ENCODE measurements around the gene RIPOR2.
"Not testable (repeated sequence)": the region's sequence is repeated elsewhere in the genome, so short reads cannot be mapped to it uniquely, and the experiment has no call there.

RIPOR2 gene

DNA sequence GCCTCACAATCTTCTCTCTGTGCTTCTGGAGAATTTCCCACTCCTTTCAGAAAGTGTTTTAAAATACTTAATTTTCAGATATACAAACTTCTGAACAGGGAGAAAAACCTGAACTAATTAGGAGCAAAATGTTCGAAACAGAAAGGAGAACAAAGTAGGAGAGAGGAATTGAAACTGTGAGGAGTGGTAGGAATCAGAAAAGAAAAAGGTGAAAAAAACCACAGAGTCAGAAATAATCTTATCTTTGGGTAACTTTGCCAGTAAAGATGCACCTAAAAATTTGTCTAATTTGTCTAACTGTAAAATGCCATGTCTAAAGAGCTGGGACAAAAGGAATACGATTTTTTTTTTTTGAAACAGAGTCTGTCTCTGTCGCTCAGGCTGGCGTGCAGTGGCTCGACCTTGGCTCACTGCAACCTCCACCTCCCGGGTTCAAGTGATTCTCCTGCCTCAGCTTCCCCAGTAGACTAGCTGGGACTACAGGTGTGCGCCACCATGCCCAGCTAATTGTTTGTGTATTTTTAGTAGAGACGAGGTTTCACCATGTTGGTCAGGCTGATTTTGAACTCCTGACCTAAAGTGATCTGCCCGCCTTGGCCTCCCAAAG lies 4.7 kb upstream of the RIPOR2 start:
- Mint-ChIP-seq H3K4me3 (no peak overlapping the region), H3K36me3 (peaks cover 8% of the 10 kb centered on the region), H3K4me1 (peaks cover 50% of the 10 kb centered on the region), H3K9me3 (peaks cover 13% of the 10 kb centered on the region), H3K27ac (peak overlapping the region; percentile 38)
- ATAC-seq (no peak), DNase-seq (ENCODE audit: low spot score in 2 of 2) (no peak)

DNA sequence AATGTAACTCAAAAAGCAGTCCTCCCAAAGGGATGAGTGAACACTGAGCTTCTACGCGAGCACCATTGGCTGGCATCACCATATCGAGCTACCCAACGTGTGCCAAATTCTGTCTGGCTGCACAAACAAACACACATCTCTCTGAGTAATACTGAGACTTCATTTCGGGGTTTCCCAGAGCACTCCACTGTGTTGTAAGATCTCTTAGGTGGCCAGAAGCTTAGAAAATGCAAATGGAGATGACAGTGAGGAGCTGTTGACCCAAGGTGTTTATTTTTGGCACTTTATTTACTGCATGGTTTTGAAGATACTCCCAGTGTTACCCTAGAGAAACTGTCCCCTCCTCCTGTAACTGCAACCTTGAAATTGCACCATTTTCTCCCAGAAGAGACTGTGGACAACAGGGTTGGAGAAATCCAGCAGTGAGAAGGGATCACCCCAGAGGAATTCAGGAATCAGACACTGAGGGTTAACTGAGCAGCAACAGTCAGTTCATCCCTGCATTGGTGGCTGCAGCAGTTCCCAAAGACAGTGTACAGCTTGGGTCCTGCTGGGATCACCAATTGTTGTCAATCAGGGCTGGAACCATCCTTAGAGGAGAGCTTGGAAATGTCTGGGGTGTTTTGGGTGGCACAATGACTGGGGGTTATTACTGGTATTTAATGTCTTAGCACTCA lies 1.0 kb upstream of the RIPOR2 start:
- peaks cover 80% of the 10 kb centered on the region for H3K4me1 Mint-ChIP-seq
- H3K9me3 Mint-ChIP-seq, result no peaks in the 10 kb centered on the region
- ATAC-seq (peak; percentile 87), DNase-seq (ENCODE audit: low spot score in 2 of 2) (peak in 1 of 2 donors; percentile 76)
- peak overlapping the region; percentile 93 for H3K4me3 Mint-ChIP-seq
- peak overlapping the region; percentile 85 for H3K27ac Mint-ChIP-seq
- peaks cover 28% of the 10 kb centered on the region for H3K36me3 Mint-ChIP-seq

DNA sequence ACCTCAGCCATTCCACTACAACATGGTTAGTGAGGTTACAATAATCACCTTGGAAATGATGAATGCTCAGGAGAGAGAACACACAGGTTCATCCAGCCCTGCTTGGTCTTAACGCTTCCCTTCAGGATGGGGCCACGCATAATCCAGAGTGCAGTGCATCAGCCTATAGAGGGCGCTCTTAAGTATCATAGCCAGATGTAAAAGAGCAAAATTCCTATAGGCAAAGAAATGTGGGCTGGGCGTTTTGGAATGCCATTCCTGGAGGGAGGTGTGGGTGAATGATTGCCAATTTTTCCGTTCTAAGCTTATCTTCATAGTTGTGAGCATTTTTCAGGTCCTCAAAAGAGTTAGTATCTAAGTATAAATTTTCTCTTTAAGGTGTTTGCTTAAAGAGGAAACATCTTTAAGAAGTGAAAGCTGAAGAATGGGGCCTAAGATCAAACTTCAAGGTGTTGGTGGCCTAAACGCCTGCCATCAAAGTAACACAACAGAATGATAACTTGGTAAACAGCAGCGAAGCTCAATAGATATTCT lies 1.8 kb downstream of the RIPOR2 start:
- ATAC-seq, result no peak
- H3K4me1 Mint-ChIP-seq, result peaks cover 92% of the 10 kb centered on the region
- H3K36me3 Mint-ChIP-seq, result peaks cover 48% of the 10 kb centered on the region
- DNase-seq (ENCODE audit: low spot score in 2 of 2), result peak in 1 of 2 donors; percentile 68
- peak overlapping the region; percentile 85 for H3K27ac Mint-ChIP-seq
- H3K9me3 Mint-ChIP-seq, result no peaks in the 10 kb centered on the region
- peak overlapping the region; percentile 93 for H3K4me3 Mint-ChIP-seq

DNA sequence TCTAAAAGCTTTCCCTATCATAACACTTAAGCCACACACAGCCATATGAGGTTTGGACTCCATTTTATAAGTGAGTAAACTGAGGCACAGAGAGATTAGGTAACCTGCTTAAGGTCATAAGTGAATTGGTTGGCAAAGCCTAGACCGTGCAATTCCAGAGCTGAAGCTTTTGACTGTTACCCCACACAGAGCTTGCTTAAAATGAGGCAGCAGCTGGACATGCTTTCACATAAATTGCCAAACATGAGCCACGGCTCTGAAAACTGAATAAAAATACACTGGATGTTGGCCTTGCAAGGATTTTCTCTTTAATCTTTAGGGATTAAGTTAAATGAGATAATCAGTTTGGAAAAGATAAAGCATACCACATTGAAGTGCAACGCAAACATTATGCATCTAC lies 2.5 kb downstream of the RIPOR2 start:
- Mint-ChIP-seq H3K27ac (peak overlapping the region; percentile 85), H3K36me3 (peaks cover 48% of the 10 kb centered on the region), H3K9me3 (no peaks in the 10 kb centered on the region), H3K4me3 (peak overlapping the region; percentile 93), H3K4me1 (peaks cover 89% of the 10 kb centered on the region)
- peak in 1 of 2 donors; percentile 49 for DNase-seq (ENCODE audit: low spot score in 2 of 2)
- no peak for ATAC-seq

DNA sequence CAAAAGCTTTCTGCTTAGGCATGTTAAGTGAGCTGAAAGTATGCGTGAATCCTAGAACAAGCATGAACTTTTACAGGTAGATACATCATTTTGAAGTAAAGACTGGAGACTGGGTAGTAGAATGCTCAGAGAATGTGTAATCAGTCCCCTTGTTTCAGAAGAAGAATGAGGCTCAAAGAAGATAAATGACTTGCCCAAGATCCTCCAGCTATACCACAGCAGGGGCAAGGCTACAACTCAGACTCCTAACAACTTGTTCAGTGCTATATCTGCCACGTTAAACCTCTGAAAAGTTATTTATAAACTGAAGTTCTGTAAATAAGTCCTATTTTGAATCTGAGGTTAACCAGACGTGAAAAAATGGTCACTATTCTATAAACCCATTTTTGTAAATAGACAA lies 2.9 kb downstream of the RIPOR2 start:
- Mint-ChIP-seq H3K4me1 (peaks cover 88% of the 10 kb centered on the region), H3K4me3 (peak overlapping the region; percentile 93), H3K27ac (peak overlapping the region; percentile 85), H3K36me3 (peaks cover 48% of the 10 kb centered on the region), H3K9me3 (no peaks in the 10 kb centered on the region)
- peak in 1 of 2 donors; percentile 47 for DNase-seq (ENCODE audit: low spot score in 2 of 2)
- peak; percentile 67 for ATAC-seq

DNA sequence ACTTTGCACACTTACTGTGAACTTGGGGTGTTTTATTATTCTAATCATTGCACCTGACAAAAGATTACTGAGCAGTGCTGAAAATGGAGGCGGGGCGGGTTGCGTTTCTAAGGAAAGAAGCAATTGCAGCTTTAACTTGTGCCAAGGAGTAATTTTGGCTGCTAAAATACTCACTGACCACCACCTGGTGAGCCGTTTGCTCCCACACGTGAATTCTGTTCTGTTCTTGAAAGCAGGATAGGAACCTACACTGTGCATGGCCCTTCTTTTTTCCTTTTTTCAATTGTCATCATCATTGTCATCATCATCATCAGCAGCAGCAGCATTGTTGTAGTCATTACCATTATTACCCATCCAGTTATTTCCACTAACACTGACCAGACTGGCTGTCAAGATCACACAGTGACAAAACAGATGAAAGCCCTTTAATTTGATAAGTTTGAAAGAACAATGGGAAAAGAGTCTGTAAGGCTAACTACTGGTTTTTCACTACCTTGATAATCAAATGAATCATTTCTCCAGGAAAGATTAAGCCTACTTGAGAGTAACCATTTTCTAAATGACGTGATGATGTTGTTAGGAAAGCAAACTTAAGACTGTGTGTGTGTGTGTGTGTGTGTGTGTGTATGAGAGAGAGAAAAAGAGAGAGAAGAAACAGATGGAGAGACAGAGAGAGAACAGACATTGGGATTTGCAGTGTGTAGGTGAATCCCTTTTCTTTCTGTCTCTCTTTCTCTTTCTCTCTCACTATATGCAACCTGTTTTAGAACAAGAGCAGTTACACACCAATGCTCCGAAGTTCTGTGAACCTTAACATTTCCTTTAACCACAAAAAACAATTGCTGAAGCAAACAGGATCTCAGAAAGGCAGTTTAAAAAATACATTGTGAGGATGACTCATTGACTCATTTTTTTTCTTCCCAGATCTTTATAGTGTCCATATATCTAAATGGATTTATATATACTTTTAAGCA lies 3.8 kb downstream of the RIPOR2 start:
- peak; percentile 14 for ATAC-seq
- peak overlapping the region; percentile 93 for H3K4me3 Mint-ChIP-seq
- peaks cover 5% of the 10 kb centered on the region for H3K9me3 Mint-ChIP-seq
- DNase-seq (ENCODE audit: low spot score in 2 of 2), result peak in 1 of 2 donors; percentile 51
- H3K27ac Mint-ChIP-seq, result peak overlapping the region; percentile 85
- peaks cover 88% of the 10 kb centered on the region for H3K4me1 Mint-ChIP-seq
- H3K36me3 Mint-ChIP-seq, result peaks cover 56% of the 10 kb centered on the region

DNA sequence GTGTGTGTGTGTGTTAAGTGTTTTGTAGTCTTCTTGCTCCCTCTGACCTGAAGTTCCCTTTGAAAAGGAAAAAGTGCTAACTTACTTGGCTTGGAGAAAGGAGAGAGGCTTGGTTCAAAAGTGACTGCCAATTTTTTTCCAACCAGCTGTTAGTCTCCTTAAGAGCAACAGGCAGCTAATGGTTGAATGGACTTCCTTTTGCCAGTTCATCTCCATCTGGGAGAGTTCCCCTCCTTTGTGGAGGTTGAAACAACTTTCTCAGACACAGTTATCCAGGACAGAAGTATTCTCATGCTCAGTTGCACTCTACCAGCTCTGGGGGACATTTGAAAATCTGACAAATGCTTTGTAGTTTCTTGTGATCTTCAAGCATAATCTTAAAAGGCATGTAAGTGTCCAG lies 4.5 kb downstream of the RIPOR2 start:
- Mint-ChIP-seq H3K9me3 (peaks cover 5% of the 10 kb centered on the region), H3K4me3 (peak overlapping the region; percentile 93), H3K27ac (peak overlapping the region; percentile 85), H3K4me1 (peaks cover 88% of the 10 kb centered on the region), H3K36me3 (peaks cover 64% of the 10 kb centered on the region)
- DNase-seq (ENCODE audit: low spot score in 2 of 2), result no peak
- ATAC-seq, result no peak

DNA sequence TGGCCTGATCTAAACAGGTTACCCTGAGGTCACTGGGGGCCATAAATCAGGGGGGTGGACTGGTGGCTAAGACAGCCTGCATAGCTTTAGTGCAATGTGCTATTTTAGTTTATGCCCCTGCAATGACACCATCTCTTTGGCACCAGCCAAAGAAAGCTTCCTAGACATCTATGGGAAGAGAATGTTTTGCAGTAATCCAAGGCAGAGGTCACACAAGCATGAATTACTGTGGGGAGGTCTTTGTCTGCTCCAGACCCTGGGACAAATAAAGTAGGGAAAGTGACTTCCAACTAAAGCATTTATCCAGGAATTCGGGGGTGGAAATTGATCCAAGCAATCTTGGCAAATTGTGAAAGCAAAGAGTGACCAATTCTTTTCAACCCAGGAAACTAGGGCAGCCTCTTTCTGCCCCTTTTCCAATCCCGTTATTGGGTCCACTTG lies 5.3 kb downstream of the RIPOR2 start:
- peaks cover 87% of the 10 kb centered on the region for H3K4me1 Mint-ChIP-seq

DNA sequence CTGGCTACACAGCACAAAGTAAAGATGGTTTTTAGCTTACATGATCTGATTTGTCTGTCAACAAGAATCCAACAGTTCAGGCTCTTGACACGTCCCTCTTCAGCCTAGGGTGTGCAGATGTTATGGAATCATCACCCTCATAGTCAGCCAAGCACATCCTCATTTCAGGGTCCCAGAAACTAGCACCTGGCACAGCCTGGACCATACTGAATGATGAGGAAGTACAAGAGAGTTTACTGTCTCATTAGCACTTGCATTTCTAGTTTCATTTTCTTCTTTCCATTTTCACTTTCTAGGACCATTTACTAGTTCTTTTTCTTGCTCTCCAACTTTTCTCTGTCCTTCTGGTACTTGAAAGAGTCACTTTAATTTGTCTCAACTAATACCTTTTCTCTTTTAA lies 6.5 kb downstream of the RIPOR2 start:
- H3K4me3 Mint-ChIP-seq, result peak overlapping the region; percentile 93
- peak overlapping the region; percentile 91 for H3K27ac Mint-ChIP-seq
- ATAC-seq (no peak), DNase-seq (ENCODE audit: low spot score in 2 of 2) (no peak)
- peaks cover 5% of the 10 kb centered on the region for H3K9me3 Mint-ChIP-seq
- peaks cover 88% of the 10 kb centered on the region for H3K4me1 Mint-ChIP-seq
- peaks cover 47% of the 10 kb centered on the region for H3K36me3 Mint-ChIP-seq

More for the DNA sequence above, 5.3 kb downstream of the RIPOR2 start:
- peak overlapping the region; percentile 93 for H3K4me3 Mint-ChIP-seq
- H3K27ac Mint-ChIP-seq, result peak overlapping the region; percentile 85
- DNase-seq (ENCODE audit: low spot score in 2 of 2) (no peak), ATAC-seq (no peak)
- H3K9me3 Mint-ChIP-seq, result peaks cover 5% of the 10 kb centered on the region
- H3K36me3 Mint-ChIP-seq, result peaks cover 59% of the 10 kb centered on the region

DNA sequence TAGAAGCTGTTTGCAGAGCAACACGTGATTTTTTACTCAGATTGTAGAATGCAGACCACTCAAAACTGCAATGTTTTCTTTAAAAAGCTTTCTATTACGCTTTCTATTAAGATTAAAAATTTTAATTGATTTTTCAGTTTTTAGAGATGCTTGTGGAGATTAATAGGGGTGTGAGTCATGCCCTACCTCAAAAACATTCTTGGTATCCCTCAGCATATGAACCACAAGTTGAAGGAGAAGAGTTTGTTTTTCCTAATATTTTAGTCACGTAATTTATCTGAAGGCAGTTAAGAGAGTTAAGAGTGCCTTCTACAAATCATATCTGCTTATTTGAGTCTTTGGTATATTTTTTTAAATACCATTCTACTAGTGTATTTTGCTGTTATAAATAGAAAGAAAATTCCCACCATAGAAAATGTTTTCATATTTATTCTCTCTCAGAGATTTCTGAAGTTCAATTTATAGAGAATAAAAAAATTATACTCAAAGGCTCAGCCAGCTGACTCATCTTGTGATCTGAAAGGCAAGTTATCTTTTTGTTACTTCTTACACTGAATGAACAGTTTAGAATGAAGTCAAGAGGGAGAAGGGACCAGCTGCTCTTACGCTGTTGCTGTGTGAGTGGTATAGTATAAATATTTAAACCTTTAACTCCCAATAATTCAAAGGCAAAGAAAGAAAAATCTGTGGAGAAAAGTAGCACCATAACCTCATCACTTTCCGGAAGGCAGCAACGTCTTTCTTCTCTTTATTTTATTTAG lies 7.6 kb downstream of the RIPOR2 start:
- H3K27ac Mint-ChIP-seq, result peak overlapping the region; percentile 91
- peaks cover 45% of the 10 kb centered on the region for H3K36me3 Mint-ChIP-seq
- DNase-seq (ENCODE audit: low spot score in 2 of 2), result no peak
- H3K4me1 Mint-ChIP-seq, result peaks cover 85% of the 10 kb centered on the region
- peak overlapping the region; percentile 93 for H3K4me3 Mint-ChIP-seq
- H3K9me3 Mint-ChIP-seq, result peaks cover 5% of the 10 kb centered on the region
- ATAC-seq, result peak; percentile 44

DNA sequence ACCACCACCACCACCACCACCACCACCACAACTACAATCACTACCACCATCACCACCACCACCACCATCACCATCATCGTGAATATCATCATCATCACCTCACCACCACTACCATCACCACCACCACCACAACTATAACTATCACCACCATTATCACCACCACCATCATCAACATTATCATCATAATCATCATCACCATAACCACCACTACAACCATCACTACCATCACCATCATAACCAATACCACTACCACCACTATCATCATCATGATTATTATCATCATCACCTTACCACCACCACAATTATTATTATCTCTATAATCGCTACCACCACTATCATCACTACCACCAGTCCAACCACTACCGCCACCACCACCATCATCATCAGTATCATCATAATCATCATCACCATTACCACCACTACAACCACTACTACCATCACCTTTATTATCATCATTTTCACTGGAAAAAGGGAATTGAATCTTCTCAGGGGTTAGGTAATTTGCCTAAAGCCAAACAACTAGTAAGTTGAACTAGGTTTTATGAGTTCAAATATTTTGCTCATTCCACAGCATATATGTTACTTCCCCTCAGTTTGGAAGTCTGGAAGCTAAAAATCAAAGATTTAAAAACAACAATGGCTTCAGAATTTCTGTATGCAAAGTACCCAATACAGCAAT lies 8.3 kb downstream of the RIPOR2 start:
- DNase-seq (ENCODE audit: low spot score in 2 of 2), result no peak
- peaks cover 87% of the 10 kb centered on the region for H3K4me1 Mint-ChIP-seq
- ATAC-seq, result peak; percentile 34
- H3K36me3 Mint-ChIP-seq, result peaks cover 45% of the 10 kb centered on the region
- peak overlapping the region; percentile 91 for H3K27ac Mint-ChIP-seq
- peak overlapping the region; percentile 93 for H3K4me3 Mint-ChIP-seq
- peaks cover 5% of the 10 kb centered on the region for H3K9me3 Mint-ChIP-seq

DNA sequence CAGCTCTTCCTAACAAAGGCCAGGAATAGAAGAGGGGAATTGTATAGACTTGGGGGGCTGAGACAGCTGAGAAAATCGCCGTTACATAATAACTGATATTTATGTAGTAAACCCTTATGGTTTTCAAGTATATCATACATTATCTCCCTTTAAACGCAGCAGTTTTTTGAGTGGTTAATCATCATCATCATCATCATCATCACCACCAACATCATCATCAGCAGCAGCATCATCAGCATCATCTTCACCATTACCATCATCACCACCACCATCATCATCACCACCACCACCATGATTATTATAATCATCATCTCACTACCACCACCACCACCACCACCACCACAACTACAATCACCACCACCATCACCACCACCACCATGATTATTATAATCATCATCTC lies 9.1 kb downstream of the RIPOR2 start:
- Mint-ChIP-seq H3K36me3 (peaks cover 38% of the 10 kb centered on the region), H3K27ac (peak overlapping the region; percentile 91), H3K4me3 (peak overlapping the region; percentile 93), H3K4me1 (peaks cover 87% of the 10 kb centered on the region)
- not testable (repeated sequence) for DNase-seq (ENCODE audit: low spot score in 2 of 2); ATAC-seq; H3K9me3 Mint-ChIP-seq

DNA sequence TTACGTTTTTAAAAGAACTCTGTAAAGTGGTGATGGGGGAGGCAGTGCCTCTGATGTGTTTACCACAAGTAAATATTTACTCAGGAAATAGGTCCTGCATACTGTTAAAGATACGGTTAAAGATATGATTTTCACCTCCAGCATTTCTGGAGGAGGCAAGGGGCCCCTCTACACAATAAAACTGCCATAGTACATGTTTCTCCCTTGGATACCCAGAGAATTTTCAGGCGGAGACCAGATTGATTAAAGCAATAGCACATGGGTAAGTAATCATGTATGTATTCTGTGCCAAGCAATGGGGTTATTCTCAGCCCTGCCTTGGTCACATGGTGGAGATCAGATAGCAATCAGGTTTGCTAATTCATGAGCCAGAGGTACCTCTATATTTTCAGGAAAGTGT lies 9.6 kb downstream of the RIPOR2 start:
- Mint-ChIP-seq H3K36me3 (peaks cover 33% of the 10 kb centered on the region), H3K4me1 (peaks cover 87% of the 10 kb centered on the region)
- ATAC-seq, result no peak

DNA sequence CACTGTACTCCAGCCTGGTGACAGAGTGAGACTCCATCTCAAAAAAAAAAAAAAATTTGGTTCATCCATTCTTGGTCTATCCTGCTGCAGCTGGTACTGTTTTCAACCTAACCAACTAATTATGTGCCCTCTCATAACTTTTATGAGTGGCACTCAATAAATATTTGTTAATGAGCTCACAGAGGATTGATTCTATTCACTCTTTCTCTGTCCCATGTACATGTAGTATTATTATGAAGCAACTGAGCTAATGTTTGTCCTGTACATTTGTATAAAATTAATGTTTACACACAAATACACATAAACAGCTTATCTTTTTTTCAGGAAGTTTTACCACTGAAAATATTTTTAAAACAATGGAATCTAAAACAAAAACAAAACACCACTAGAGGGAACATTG lies 10.1 kb downstream of the RIPOR2 start:
- H3K4me3 Mint-ChIP-seq, result peak overlapping the region; percentile 93
- H3K36me3 Mint-ChIP-seq, result peaks cover 28% of the 10 kb centered on the region
- peaks cover 87% of the 10 kb centered on the region for H3K4me1 Mint-ChIP-seq
- DNase-seq (ENCODE audit: low spot score in 2 of 2) (no peak), ATAC-seq (peak; percentile 14)
- peak overlapping the region; percentile 91 for H3K27ac Mint-ChIP-seq
- H3K9me3 Mint-ChIP-seq, result peaks cover 5% of the 10 kb centered on the region

More for the DNA sequence above, 9.6 kb downstream of the RIPOR2 start:
- peak overlapping the region; percentile 91 for H3K27ac Mint-ChIP-seq
- no peak for DNase-seq (ENCODE audit: low spot score in 2 of 2)
- peaks cover 5% of the 10 kb centered on the region for H3K9me3 Mint-ChIP-seq
- H3K4me3 Mint-ChIP-seq, result peak overlapping the region; percentile 93

Measured in stimulated activated effector memory CD8-positive, alpha-beta T cell treated with anti-CD3 and anti-CD28 coated beads, Interleukin-12 subunit alpha, Interleukin-12 subunit beta, amount 100 ng/mL, for 72 hours (primary cell).